K562 (cell line): ENCODE results near the gene FAM3C. TPM values are rescaled to one million over a fixed set of nuclear protein-coding genes. Genes with fewer than 3 reads are reported as not detected.
A peak's percentile ranks its signal among the peaks of the same experiment; 100 is the strongest.

Source experiments
- E2F6 ChIP-seq, 2 experiments: IDR thresholded peaks; 2 replicates each; pipeline ENCODE4 v1.6.1; 2011; ENCODE audit warnings: borderline replicate concordance in 1 of 2, control low read depth in 1 of 2, low read depth in 1 of 2, low read length in 1 of 2, mild to moderate bottlenecking in 1 of 2, mixed read lengths in 1 of 2, moderate library complexity in 1 of 2; ENCODE audit not compliant: insufficient read depth in 1 of 2, insufficient read length in 1 of 2, poor library complexity in 1 of 2, severe bottlenecking in 1 of 2; ENCODE audit errors: extremely low read depth in 1 of 2
- E4F1 ChIP-seq: fragments of 250-450 bp; sonication (Bioruptor Pico); IDR thresholded peaks from 2 replicates; pipeline ENCODE4 v1.5.0; 2021; ENCODE audit warnings: mild to moderate bottlenecking, borderline replicate concordance
- EGR1 ChIP-seq: fragments of 450-650 bp; conservative IDR thresholded peaks from 2 replicates; pipeline ENCODE4 v1.6.1; 2017; ENCODE audit warnings: mild to moderate bottlenecking
- NRF1 ChIP-seq, 2 experiments: fragments of 450-650 bp; IDR thresholded peaks in 1 of 2; conservative IDR thresholded peaks in 1 of 2; 2 replicates each; pipeline ENCODE4 v1.6.1; 2014; ENCODE audit warnings: mild to moderate bottlenecking in 2 of 2
- RNF2 ChIP-seq: sonication (generic); IDR thresholded peaks from 2 replicates; pipeline ENCODE4 v1.6.1; 2016
- UBTF ChIP-seq, 2 experiments: IDR thresholded peaks; 2 replicates each; pipeline ENCODE4 v1.6.1; 2012; ENCODE audit warnings: improper control_type of control experiment in 2 of 2, low read depth in 2 of 2, low read length in 2 of 2, borderline replicate concordance in 1 of 2
- VEZF1 ChIP-seq: fragments of 200-800 bp; sonication (Bioruptor generic); IDR thresholded peaks from 2 replicates; pipeline ENCODE4 v1.6.1; 2017; ENCODE audit warnings: missing genetic modification characterization, missing compliant biosample characterization
- ZFP36 ChIP-seq: fragments of 150-350 bp; IDR thresholded peaks from 2 replicates; pipeline ENCODE4 v1.6.1; 2018; ENCODE audit warnings: low read length, low read depth; ENCODE audit not compliant: partially characterized antibody
- polyA plus RNA-seq, 8 experiments: library from polyadenylated mRNA; depleted of rRNA in 4 of 8; stranded (reverse) in 5 of 8; unstranded in 3 of 8; fragments of >200 nt; fragmentation: Nextera tagmentation in 2 of 8; fragmentation: Illumina TruSeq in 1 of 8; extraction: Ambion mirVana in 2 of 8; extraction: Trizol in 1 of 8; gene quantifications; 2 replicates each; pipeline versions ENCODE4 v1.2.1 to v1.2.3, GENCODE V29; 2011 to 2014; ENCODE audit warnings: inconsistent platforms in 1 of 8, missing spikeins in 1 of 8
- total RNA-seq, 7 experiments: library from RNA; depleted of rRNA in 6 of 7; stranded (reverse); fragments of >200 nt in 6 of 7; fragmentation: Illumina TruSeq in 2 of 7; extraction: Trizol in 2 of 7; gene quantifications; 2 replicates each; pipeline versions ENCODE4 v1.2.1 to v1.2.3, GENCODE V29; 2011 to 2021; ENCODE audit warnings: low replicate concordance in 1 of 7

The FAM3C gene
- total and polyA plus RNA-seq, 9 of the 15 experiments (the other 6 are each of a cell fraction or from before 2014, with no cell fraction given) = 10.6 to 42.6 (median 30.0) TPM

- TF ChIP-seq UBTF (IDR thresholded peaks at IDR 0.05; ENCODE audit: borderline replicate concordance in 1 of 2, low read depth in 2 of 2, low read length in 2 of 2) = 0 out of 4 replicates have a peak, but pooled peaks of 1 of the 2 experiments have one; percentile 32
- TF ChIP-seq NRF1 (conservative IDR thresholded peaks at IDR 0.05 in 1 of 2, IDR thresholded peaks at IDR 0.05 in 1 of 2) = peak; percentile 46 to 52; a peak in 3 of 4 replicates
- TF ChIP-seq VEZF1 (CRISPR knock-in tag) = peak; percentile 53
- peak; percentile 57; the same call in 1 of the 2 replicates for TF ChIP-seq RNF2
- peak; percentile 68; the same call in 1 of the 2 replicates for TF ChIP-seq EGR1
- 0 out of 2 replicates have a peak, but pooled peaks have one; percentile 28 for TF ChIP-seq E4F1 (CRISPR knock-in tag)
- peak; percentile 14 to 57 for TF ChIP-seq E2F6 (IDR thresholded peaks at IDR 0.05; ENCODE audit: borderline replicate concordance in 1 of 2, extremely low read depth in 1 of 2, insufficient read depth in 1 of 2, insufficient read length in 1 of 2, low read depth in 1 of 2, low read length in 1 of 2, poor library complexity in 1 of 2, severe bottlenecking in 1 of 2)
- peak; percentile 33 for TF ChIP-seq ZFP36
These were observed 65.9 kb downstream of the FAM3C start (continued) for GRCh38 chr7:121330053-121330833.
